NCI-H128 (cell line): ENCODE data around the gene MICOS13.
A peak's percentile ranks its signal among the peaks of the same experiment; 100 is the strongest.
"Not testable (repeated sequence)": the region's sequence is repeated elsewhere in the genome, so short reads cannot be mapped to it uniquely, and the experiment has no call there.

Source experiments
- DNase-seq: peaks from one replicate; lab custom pipeline; 2025; ENCODE audit not compliant: unreplicated experiment; lab: John Stamatoyannopoulos, UW

Gene MICOS13

DNA sequence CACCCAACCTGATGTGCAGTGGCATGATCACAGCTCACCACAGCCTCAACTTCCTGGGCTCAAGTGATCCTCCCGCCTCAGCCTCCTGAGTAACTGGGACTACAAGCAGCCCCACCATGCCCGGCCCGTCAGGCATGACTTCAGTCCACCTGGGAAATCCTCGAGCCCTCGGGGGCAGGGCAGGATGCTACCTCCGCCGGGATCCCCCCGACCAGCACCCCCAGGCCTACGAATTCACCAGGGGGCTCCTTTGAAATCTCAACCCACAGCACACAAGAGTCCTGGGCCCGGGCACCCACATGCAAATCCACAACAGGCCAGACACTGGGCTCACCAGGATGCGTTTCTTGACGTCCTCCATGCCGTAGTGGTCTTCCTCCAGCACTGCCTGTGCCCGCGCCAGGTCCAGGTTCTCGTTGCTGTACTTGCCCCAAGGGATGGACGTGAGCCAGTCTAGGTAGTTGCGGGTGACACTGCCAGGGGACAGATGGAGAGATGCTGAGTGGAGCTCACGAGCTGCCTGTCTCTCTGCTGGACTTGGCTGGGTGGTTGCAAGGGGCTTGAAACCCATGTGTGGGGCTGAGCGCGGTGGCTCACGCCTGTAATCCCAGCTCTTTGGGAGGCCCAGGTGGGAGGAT lies 20.3 kb upstream of the MICOS13 start:
- DNase-seq: no peak

DNA sequence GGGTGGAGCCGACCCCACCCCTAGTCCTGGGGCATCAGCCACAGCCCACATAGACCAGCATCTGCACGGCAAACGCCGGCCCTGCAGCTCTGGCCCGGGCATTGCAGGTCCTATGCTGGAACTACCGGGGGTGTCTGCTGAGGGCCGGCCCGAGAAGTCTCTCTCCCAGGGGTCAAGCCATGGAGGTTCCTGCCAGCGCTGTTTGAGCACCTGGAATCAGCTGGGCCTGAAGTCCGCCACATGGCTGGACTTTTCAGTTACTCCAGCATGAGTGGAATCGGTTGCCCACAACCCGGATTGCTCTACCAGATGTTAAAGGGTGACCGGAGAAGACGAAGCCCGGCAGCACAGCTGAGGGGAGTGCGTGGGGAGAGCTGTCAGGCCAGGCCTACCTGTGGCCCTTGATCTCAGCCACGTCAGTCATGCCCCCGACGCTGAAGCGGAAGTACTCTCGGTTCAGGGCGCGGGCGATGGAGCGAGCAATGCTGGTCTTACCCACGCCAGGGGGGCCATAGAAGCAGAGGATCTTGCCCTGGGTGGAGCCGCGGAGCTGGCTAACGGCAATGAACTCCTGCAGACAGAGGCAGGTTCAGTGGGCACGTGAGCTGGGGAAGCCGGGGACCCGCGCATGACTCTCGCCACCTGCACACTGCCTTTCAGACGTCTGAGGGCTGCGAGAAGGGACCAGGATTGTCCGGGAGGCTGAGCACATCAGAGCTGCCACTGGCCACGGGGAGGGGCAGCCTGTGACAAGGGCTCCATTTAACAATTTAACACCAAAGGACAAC lies 18.5 kb upstream of the MICOS13 start:
- DNase-seq: no peak

DNA sequence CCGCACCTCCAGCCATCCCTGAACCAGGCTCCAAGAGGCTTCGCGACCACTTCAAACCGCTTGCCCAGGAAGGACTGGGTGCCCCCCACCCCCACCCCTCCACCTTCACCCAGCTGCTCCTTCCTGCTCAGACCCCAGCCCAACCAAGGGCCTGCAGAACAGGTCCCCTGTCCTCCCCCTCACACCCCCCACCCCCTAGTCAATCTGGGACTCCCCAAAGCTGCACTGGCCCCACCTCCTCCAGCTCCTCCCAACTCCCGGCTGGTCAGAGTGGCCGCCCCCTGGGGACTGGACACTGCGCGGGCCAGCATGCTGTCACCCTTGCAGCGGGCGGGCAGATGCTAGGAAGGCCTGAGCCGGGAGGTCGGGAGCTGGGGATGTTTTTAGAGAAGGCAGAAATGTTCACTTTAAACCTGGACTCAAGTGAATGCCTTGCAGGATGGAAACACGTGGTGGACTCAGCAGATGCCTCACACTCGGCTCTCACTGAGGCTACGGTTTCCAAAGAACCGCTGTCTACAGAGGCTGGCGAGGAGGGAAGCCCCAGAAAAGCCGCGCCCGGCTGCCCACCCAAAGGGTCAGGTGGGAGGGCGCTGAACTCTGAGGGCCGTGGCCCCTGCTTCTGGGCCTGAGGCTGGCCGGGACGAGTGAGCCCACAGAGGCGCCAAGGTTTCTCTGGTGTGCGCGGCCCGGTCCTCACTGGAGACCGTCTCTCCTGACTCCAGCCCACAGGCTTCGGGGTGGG lies 17.7 kb upstream of the MICOS13 start:
- no peak for DNase-seq

DNA sequence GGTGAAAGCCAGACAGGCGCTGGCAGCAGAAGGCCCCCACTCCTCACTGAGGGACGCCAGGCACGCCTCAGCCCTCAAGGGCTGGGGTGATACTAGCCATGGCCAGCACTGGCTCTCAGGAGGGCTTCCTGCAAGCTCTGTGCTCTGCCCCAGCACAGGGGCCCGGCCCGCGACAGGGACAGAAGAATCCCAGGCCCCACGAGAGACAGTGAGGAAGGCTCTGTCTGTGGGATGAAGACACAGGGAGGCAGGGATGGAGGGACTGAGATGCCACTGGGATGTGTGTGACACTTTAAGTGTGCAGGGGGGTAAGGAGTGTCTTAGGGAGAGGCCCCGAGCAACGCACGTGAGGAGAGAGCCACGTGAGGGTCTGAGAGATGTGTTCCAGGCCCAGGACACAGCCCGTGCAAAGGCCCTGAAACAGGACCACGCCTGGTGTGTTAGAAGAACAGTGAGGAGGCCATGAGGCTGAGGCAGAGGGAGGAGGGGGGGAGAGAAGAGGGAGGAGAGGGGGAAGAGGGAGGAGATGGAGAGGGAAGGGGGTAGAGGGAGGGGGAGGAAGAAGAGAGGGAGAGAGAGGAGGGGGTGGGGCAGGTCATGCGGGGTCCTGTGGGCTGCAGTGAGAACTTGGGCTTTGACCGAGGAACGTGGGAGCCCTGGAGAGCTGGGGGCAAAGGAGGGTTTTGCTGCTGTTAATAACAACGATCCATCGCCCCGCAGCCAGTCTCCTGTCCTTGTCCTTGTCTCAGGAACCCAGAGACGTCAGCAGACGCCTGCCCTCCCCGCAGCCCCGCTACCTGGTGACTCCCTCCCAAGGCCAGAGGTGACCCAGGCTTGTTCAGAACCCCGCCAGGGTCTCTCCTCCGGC lies 16.9 kb upstream of the MICOS13 start:
- DNase-seq: no peak

GRCh38 chr19:5696196-5697021 lies 16.1 kb upstream of the MICOS13 start:
- no peak for DNase-seq

GRCh38 chr19:5695649-5696195 lies 15.4 kb upstream of the MICOS13 start:
- DNase-seq: no peak

GRCh38 chr19:5694956-5695648 lies 14.8 kb upstream of the MICOS13 start:
- no peak for DNase-seq

- no peak for DNase-seq
These were observed 14.0 kb upstream of the MICOS13 start for GRCh38 chr19:5694167-5694955.

DNA sequence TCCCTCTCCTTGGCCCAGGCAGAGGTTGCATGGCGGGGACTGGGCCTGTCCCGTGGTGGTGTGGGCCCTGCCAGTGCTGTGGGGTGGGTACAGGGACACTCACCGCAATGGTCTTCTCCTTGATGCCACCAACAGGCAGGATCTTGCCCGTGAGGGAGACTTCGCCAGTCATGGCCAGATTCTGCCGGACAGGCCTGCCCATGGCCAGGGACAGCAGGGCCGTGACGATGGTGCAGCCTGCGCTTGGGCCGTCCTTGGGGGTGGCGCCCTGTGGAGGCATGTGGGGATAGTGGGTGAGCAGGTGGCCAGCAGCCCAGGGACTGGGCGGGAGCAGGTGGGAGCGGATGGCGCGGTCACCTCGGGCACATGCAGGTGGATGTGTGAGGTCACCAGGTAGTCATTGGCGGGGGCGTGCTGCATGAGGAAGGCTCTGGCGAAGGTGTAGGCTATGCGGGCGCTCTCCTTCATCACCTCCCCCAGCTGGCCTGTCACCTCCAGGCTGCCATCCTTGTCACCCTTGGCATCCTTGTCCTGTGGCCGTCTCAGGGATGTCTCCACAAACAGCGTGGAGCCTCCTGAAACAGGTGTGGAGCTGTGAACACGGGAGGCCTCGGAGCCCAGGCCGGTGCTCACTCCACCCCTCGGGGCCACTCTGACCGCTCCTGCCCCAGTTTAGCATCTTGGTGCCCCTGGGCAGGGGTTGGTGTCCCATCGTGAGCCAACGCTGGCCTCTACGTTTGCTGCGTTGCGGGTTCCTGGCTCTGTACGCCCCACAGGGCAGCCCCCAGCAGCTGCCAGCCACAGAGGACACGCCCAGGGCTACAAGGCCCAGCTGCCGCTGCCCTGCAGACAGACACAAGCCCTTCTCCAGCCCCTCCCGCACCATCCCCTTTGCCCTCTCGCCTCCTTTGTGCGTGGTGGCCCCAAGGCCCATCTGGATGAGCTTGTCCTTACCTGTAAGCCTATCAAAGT lies 13.2 kb upstream of the MICOS13 start:
- no peak for DNase-seq

DNA sequence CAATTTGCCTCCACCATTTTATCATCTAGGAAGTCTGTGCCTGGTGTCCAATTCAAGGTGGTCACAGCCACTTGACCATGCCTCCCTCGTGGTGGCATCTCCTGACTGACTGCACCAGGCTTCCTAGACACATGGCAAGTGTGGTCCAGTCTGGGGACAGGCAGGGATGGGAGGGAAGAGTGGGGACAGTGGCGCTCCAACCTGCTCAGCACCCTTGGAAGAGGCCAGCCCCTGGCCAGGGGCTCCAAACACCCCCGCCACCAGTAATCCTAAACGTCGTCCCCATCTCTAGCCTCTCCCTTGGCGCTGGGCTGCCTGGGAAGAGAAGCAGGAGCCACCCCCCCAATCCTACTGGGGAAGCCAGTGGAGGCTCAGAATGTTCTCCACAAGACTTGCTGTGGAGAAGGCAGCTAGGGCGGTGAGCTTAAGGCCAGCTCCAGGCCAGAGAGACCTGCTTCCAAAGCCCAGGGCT lies 12.4 kb upstream of the MICOS13 start:
- DNase-seq: no peak

- no peak for DNase-seq
These were observed 11.8 kb upstream of the MICOS13 start for GRCh38 chr19:5691822-5692722.

GRCh38 chr19:5690955-5691821 lies 10.9 kb upstream of the MICOS13 start:
- no peak for DNase-seq

GRCh38 chr19:5690125-5690954 lies 10.0 kb upstream of the MICOS13 start, which contains the start of gene RPL36:
Gene RPL36, plus strand, starts transcription at chr19:5690295. Its CDS starts 213 bp downstream, at chr19:5690508.
- peak; percentile 94 for DNase-seq

- not testable (repeated sequence) for DNase-seq
These were observed 8.1 kb upstream of the MICOS13 start for GRCh38 chr19:5688262-5688881.
